Tibial nerve (tissue), 4 donors: ENCODE data around the gene MORC4. TPM values are rescaled to one million over a fixed set of nuclear protein-coding genes. Genes with fewer than 3 reads are reported as not detected.

Source experiments
- DNase-seq, 2 donors: peaks; one replicate each; pipeline ENCODE4 v3.0.0-alpha.2; 2019; ENCODE audit warnings: low spot score in 2 of 2
- H3K27ac ChIP-seq, 4 donors: fragments of 200-600 bp; sonication (generic) in 3 of 4; one replicate each; pipeline ENCODE4 v1.5.1; 2017 to 2019; ENCODE audit warnings: mild to moderate bottlenecking in 1 of 4
- H3K27me3 ChIP-seq, 2 donors: fragments of 200-600 bp; sonication (generic) in 1 of 2; one replicate each; pipeline versions ENCODE4 v1.5.1 to v1.6.0; 2017 to 2019
- H3K36me3 ChIP-seq, 3 donors: fragments of 200-600 bp; sonication (generic); one replicate each; pipeline ENCODE4 v1.5.1; 2018 to 2019
- H3K4me1 ChIP-seq, 4 donors: fragments of 200-600 bp; sonication (generic) in 3 of 4; one replicate each; pipeline ENCODE4 v1.5.1; 2017 to 2019
- H3K4me3 ChIP-seq, 4 donors: fragments of 200-600 bp; sonication (generic) in 3 of 4; one replicate each; pipeline ENCODE4 v1.5.1; 2017 to 2019; ENCODE audit warnings: mild to moderate bottlenecking in 1 of 4, moderate library complexity in 1 of 4
- H3K9me3 ChIP-seq, 4 donors: fragments of 200-600 bp; sonication (generic) in 3 of 4; one replicate each; pipeline ENCODE4 v1.5.1; 2017 to 2019
- EP300 ChIP-seq, 2 donors: sonication (generic); formaldehyde crosslinking; IDR thresholded peaks; one replicate each; pipeline ENCODE4 v1.6.1; 2017; ENCODE audit warnings: antibody characterized with exemption in 2 of 2, mild to moderate bottlenecking in 1 of 2
- POLR2A ChIP-seq, 2 donors: fragments of 450-650 bp; IDR thresholded peaks; one replicate each; pipeline ENCODE4 v1.6.1; 2017; ENCODE audit warnings: antibody characterized with exemption in 2 of 2, mild to moderate bottlenecking in 2 of 2, moderate library complexity in 2 of 2
- WGBS, 2 donors: methylation state at CpG; one replicate each; pipeline ENCODE4 v1.1.5; 2018; 5-methylcytosine and 5-hydroxymethylcytosine counted together
- total RNA-seq, 4 donors: library from RNA; depleted of rRNA; stranded (reverse); fragments of >200 nt; gene quantifications; one replicate each; pipeline ENCODE4 v1.1.0, GENCODE V29; 2016
- TF ChIP-seq, protein P1 (sequence below), 5 experiments: fragments of 200-600 bp in 3 of 5; fragments of 450-650 bp in 2 of 5; sonication (generic) in 3 of 5; IDR thresholded peaks; one replicate each; pipeline ENCODE4 v1.5.1; 2016 to 2019; ENCODE audit warnings: antibody characterized with exemption in 5 of 5, mild to moderate bottlenecking in 3 of 5, moderate library complexity in 2 of 5

Gene MORC4
- total RNA-seq, 4 donors from 2014 or later: 14.1 to 27.1 (median 21.6) TPM

DNA sequence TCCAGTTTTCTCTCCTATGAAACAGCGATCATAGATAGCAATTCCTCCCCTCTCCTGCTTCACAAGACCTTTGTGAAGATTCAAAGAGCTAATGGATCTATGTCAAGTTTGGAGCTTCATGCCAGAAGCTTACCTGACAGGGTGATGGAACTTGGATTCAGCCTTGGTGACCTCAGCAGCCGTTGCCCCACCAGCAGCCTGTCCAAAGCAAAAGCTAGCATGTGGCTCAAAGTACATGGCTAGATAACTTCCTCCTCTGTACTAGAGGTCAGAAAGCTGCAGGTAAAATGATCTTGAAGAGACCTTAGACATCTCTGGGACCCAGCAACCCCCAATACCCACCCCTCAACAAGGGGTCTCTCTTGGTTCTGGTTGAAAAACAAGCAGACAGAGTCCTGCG, 98.7 kb downstream of the MORC4 start:
- DNase-seq: no peak
- H3K36me3 ChIP-seq: no peaks in the 10 kb centered on the region
- H3K4me1 ChIP-seq: peaks cover 0 to 8% (median 0%) of the 10 kb centered on the region in 4 donors
- no peaks in the 10 kb centered on the region for H3K9me3 ChIP-seq
- 85 to 92% methylated on average over 2 to 3 of the region's 3 CpGs for WGBS, 2 donors
- H3K4me3 ChIP-seq: no peak overlapping the region
- no peak for TF ChIP-seq POLR2A (IDR thresholded peaks at IDR 0.05)
- no peak for TF ChIP-seq EP300 (IDR thresholded peaks at IDR 0.05)
- TF ChIP-seq, protein P1, sequence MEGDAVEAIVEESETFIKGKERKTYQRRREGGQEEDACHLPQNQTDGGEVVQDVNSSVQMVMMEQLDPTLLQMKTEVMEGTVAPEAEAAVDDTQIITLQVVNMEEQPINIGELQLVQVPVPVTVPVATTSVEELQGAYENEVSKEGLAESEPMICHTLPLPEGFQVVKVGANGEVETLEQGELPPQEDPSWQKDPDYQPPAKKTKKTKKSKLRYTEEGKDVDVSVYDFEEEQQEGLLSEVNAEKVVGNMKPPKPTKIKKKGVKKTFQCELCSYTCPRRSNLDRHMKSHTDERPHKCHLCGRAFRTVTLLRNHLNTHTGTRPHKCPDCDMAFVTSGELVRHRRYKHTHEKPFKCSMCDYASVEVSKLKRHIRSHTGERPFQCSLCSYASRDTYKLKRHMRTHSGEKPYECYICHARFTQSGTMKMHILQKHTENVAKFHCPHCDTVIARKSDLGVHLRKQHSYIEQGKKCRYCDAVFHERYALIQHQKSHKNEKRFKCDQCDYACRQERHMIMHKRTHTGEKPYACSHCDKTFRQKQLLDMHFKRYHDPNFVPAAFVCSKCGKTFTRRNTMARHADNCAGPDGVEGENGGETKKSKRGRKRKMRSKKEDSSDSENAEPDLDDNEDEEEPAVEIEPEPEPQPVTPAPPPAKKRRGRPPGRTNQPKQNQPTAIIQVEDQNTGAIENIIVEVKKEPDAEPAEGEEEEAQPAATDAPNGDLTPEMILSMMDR (IDR thresholded peaks at IDR 0.05): no peak
- no peaks in the 10 kb centered on the region for H3K27me3 ChIP-seq
- H3K27ac ChIP-seq: no peak overlapping the region

GRCh38 chrX:106899841-106900240, 100.2 kb downstream of the MORC4 start:
- no peak overlapping the region for H3K27ac ChIP-seq
- peaks cover 0 to under 1% of the 10 kb centered on the region in 2 donors for H3K27me3 ChIP-seq
- H3K36me3 ChIP-seq: no peaks in the 10 kb centered on the region
- H3K4me3 ChIP-seq: no peak overlapping the region
- no peak for DNase-seq
- WGBS, 2 donors: 86 to 100% methylated on average over 1 of the region's 1 CpG
- no peaks in the 10 kb centered on the region for H3K9me3 ChIP-seq
- H3K4me1 ChIP-seq: peaks cover 0 to 2% (median 0%) of the 10 kb centered on the region in 4 donors
- TF ChIP-seq POLR2A (IDR thresholded peaks at IDR 0.05) (no peak), EP300 (IDR thresholded peaks at IDR 0.05) (no peak)
- TF ChIP-seq, protein P1 (IDR thresholded peaks at IDR 0.05): no peak

GRCh38 chrX:106899276-106899675, 100.7 kb downstream of the MORC4 start:
- Histone ChIP-seq H3K27ac (no peak overlapping the region), H3K36me3 (no peaks in the 10 kb centered on the region), H3K4me3 (no peak overlapping the region), H3K4me1 (peaks cover 0 to 6% (median 0%) of the 10 kb centered on the region in 4 donors), H3K9me3 (no peaks in the 10 kb centered on the region), H3K27me3 (peaks cover 0 to 4% of the 10 kb centered on the region in 2 donors)
- 61 to 77% methylated on average over 2 of the region's 2 CpGs for WGBS, 2 donors
- no peak for DNase-seq
- TF ChIP-seq POLR2A (IDR thresholded peaks at IDR 0.05): no peak
- TF ChIP-seq, protein P1 (IDR thresholded peaks at IDR 0.05): no peak
- TF ChIP-seq EP300 (IDR thresholded peaks at IDR 0.05): no peak

DNA sequence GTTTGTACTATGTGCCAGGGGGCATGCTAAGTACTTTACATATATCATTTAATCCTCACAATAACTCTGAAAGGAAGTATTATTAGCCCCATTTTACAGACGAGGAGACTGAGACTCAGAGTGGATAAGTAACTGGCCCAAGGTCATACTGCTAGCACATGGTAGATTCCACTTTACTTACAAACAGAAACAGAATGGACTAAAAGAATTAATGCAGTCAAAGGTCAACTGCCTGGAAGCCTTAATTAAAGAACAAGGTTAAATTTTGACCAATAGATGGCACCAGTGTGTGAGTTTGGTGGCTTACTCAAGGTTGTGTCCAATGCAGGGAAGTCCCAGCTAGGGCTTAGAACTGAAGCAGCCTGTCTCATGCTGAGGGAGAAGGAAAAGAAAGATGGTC, 101.5 kb downstream of the MORC4 start:
- H3K36me3 ChIP-seq: no peaks in the 10 kb centered on the region
- WGBS, 2 donors: 29 to 35% methylated on average over 1 of the region's 1 CpG
- DNase-seq: no peak
- no peaks in the 10 kb centered on the region for H3K9me3 ChIP-seq
- H3K27me3 ChIP-seq: peaks cover 0 to 10% of the 10 kb centered on the region in 2 donors
- no peak overlapping the region for H3K4me3 ChIP-seq
- TF ChIP-seq POLR2A (IDR thresholded peaks at IDR 0.05): no peak
- TF ChIP-seq, protein P1 (IDR thresholded peaks at IDR 0.05): peak in 3 of 5 experiments; percentile 14 to 23 (median 20)
- H3K4me1 ChIP-seq: peaks cover 0 to 6% (median 0%) of the 10 kb centered on the region in 4 donors
- H3K27ac ChIP-seq: no peak overlapping the region

DNA sequence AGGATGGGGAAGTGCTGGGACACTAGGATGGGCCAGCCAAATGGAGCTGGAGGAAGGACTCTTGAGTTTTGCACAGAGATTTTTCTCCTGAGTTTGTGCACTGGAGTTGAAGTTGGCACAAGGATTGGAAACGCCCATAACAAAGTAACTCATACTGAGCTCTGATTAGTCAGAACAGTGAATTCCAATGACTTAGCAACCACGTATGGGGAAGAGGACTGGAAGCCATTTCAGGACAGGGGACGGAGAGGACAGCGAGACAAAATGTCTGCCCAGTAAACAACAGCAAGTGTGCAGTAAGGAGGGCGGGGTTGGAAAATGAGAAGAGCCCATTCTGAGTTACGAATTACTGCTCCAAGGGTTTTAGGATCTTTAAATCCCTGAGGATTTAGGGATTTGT, 102.8 kb downstream of the MORC4 start:
- no peak for DNase-seq
- H3K4me1 ChIP-seq: peaks cover 0 to 6% (median 0%) of the 10 kb centered on the region in 4 donors
- no peak overlapping the region for H3K27ac ChIP-seq
- TF ChIP-seq POLR2A (IDR thresholded peaks at IDR 0.05) (no peak), EP300 (IDR thresholded peaks at IDR 0.05) (no peak)
- TF ChIP-seq, protein P1 (IDR thresholded peaks at IDR 0.05): no peak
- WGBS, 2 donors: 74 to 78% methylated on average over 6 of the region's 6 CpGs
- H3K27me3 ChIP-seq: peaks cover 0 to 20% of the 10 kb centered on the region in 2 donors
- H3K4me3 ChIP-seq: no peak overlapping the region
- H3K36me3 ChIP-seq: no peaks in the 10 kb centered on the region
- no peaks in the 10 kb centered on the region for H3K9me3 ChIP-seq
